H1 (cell line): ENCODE data around the gene ANO6. TPM values are rescaled to one million over a fixed set of nuclear protein-coding genes. Genes with fewer than 3 reads are reported as not detected.

Source experiments
- CTCF ChIA-PET: fragments of 300-600 bp; sonication (Branson Sonifier 250); formaldehyde crosslinking; loops from one replicate; lab custom pipeline; 2021; ENCODE audit not compliant: partially characterized antibody; lab: Charles Lee
- POLR2A ChIA-PET: fragments of 300-600 bp; sonication (Branson Sonifier 250); formaldehyde crosslinking; loops from one replicate; lab custom pipeline; 2021; ENCODE audit warnings: inconsistent platforms; ENCODE audit not compliant: partially characterized antibody; lab: Charles Lee
- DNase-seq, 2 experiments: peaks; one replicate each; pipeline versions ENCODE4 v3.0.0 to v3.0.0-alpha.2; 2010 to 2022; ENCODE audit warnings: low spot score in 2 of 2, low read depth in 1 of 2, mixed read lengths in 1 of 2
- FAIRE-seq: peaks from 2 replicates; lab custom pipeline; 2011; peaks lifted over from hg19 to GRCh38; lab: Jason Lieb, UNC
- H2AFZ ChIP-seq: 2 replicates; pipeline ENCODE4 v1.8.1; 2012; ENCODE audit warnings: low read length, inconsistent platforms
- H2AK5ac ChIP-seq: 2 replicates; pipeline ENCODE4 v1.6.1; 2013; ENCODE audit warnings: low read depth, low read length
- H2BK120ac ChIP-seq: replicated peaks from 2 replicates; pipeline ENCODE3; 2013; ENCODE audit warnings: low read depth, low read length, inconsistent platforms
- H2BK12ac ChIP-seq: 2 replicates; pipeline ENCODE4 v1.6.1; 2013; ENCODE audit warnings: low read depth, low read length
- H2BK15ac ChIP-seq: 2 replicates; pipeline ENCODE4 v1.6.1; 2013; ENCODE audit warnings: low read length
- H2BK20ac ChIP-seq: 2 replicates; pipeline ENCODE4 v1.6.1; 2013; ENCODE audit warnings: low read length
- H2BK5ac ChIP-seq: 2 replicates; pipeline ENCODE4 v1.6.1; 2013; ENCODE audit warnings: low read depth, low read length
- H3K14ac ChIP-seq: 2 replicates; pipeline ENCODE4 v1.6.1; 2013; ENCODE audit warnings: inconsistent platforms; ENCODE audit not compliant: insufficient read length
- H3K18ac ChIP-seq: 2 replicates; pipeline ENCODE4 v1.6.1; 2013; ENCODE audit warnings: low read length; ENCODE audit errors: extremely low read depth
- H3K23ac ChIP-seq: 2 replicates; pipeline ENCODE4 v1.6.1; 2013; ENCODE audit warnings: inconsistent platforms; ENCODE audit not compliant: insufficient read length
- H3K23me2 ChIP-seq: 2 replicates; pipeline ENCODE4 v1.6.1; 2013; ENCODE audit warnings: low read depth, low read length
- H3K27ac ChIP-seq: 2 replicates; pipeline ENCODE4 v1.6.1; 2011; ENCODE audit warnings: low read depth, low read length, inconsistent platforms
- H3K27me3 ChIP-seq, 4 experiments: replicated peaks in 1 of 4; 1 replicate in 1 of 4; 2 replicates in 3 of 4; pipeline versions ENCODE4 v1.6.1 to v1.8.1; 2011 to 2013; ENCODE audit warnings: low read length in 3 of 4, mild to moderate bottlenecking in 3 of 4, inconsistent platforms in 2 of 4, mixed read lengths in 2 of 4, moderate library complexity in 1 of 4; ENCODE audit not compliant: control insufficient read depth in 3 of 4, insufficient read depth in 3 of 4; ENCODE audit errors: extremely low read depth in 1 of 4
- H3K36me3 ChIP-seq, 4 experiments: 2 replicates each; pipeline versions ENCODE4 v1.6.1 to v1.8.1; 2011 to 2013; ENCODE audit warnings: mild to moderate bottlenecking in 4 of 4, low read length in 3 of 4, moderate library complexity in 2 of 4, control low read depth in 1 of 4, inconsistent platforms in 1 of 4; ENCODE audit not compliant: insufficient read depth in 4 of 4, control insufficient read depth in 2 of 4
- H3K4ac ChIP-seq: replicated peaks from 2 replicates; pipeline ENCODE3; 2013; ENCODE audit warnings: low read length, low read depth, mixed read lengths, inconsistent platforms; ENCODE audit not compliant: insufficient read length
- H3K4me1 ChIP-seq, 4 experiments: replicated peaks in 1 of 4; 1 replicate in 1 of 4; 2 replicates in 3 of 4; pipeline versions ENCODE4 v1.6.1 to v1.8.1; 2011 to 2013; ENCODE audit warnings: low read length in 3 of 4, inconsistent platforms in 2 of 4, mixed read lengths in 1 of 4; ENCODE audit not compliant: insufficient read depth in 4 of 4, control insufficient read depth in 3 of 4
- H3K4me2 ChIP-seq, 2 experiments: 2 replicates each; pipeline versions ENCODE4 v1.6.1 to v1.8.1; 2011 to 2013; ENCODE audit warnings: low read depth in 2 of 2, low read length in 2 of 2, control low read depth in 1 of 2, inconsistent platforms in 1 of 2, mild to moderate bottlenecking in 1 of 2; ENCODE audit not compliant: insufficient read depth in 1 of 2
- H3K4me3 ChIP-seq, 4 experiments: fragments of 200-600, 300-600 bp in 1 of 4; sonication (generic), shearing (Covaris generic), sonication (Bioruptor Twin) in 1 of 4; 2 replicates each; pipeline versions ENCODE4 v1.5.1 to v1.8.1; 2011 to 2016; ENCODE audit warnings: low read length in 4 of 4, low read depth in 3 of 4, control low read depth in 2 of 4, inconsistent platforms in 2 of 4, mild to moderate bottlenecking in 2 of 4, mixed read lengths in 1 of 4, moderate library complexity in 1 of 4; ENCODE audit not compliant: insufficient read depth in 2 of 4; ENCODE audit errors: extremely low read depth in 1 of 4
- H3K56ac ChIP-seq: replicated peaks from 2 replicates; pipeline ENCODE3; 2013; ENCODE audit warnings: low read depth, mild to moderate bottlenecking, mixed read lengths, low read length, inconsistent platforms; ENCODE audit not compliant: insufficient read length
- H3K79me1 ChIP-seq: 2 replicates; pipeline ENCODE4 v1.6.1; 2013; ENCODE audit warnings: low read depth, low read length, control low read depth
- H3K79me2 ChIP-seq, 2 experiments: 2 replicates each; pipeline versions ENCODE4 v1.6.1 to v1.8.1; 2012 to 2013; ENCODE audit warnings: low read length in 2 of 2, mild to moderate bottlenecking in 2 of 2, inconsistent platforms in 1 of 2; ENCODE audit not compliant: insufficient read depth in 2 of 2, control insufficient read depth in 1 of 2
- H3K9ac ChIP-seq, 4 experiments: replicated peaks in 1 of 4; 1 replicate in 1 of 4; 2 replicates in 3 of 4; pipeline versions ENCODE4 v1.6.1 to v1.8.1; 2011 to 2013; ENCODE audit warnings: low read depth in 3 of 4, low read length in 3 of 4, control low read depth in 2 of 4, mild to moderate bottlenecking in 2 of 4, moderate library complexity in 2 of 4, inconsistent platforms in 1 of 4; ENCODE audit errors: extremely low read depth in 1 of 4
- H3K9me3 ChIP-seq, 2 experiments: 2 replicates each; pipeline versions ENCODE4 v1.6.1 to v1.8.1; 2012 to 2013; ENCODE audit warnings: mild to moderate bottlenecking in 2 of 2, moderate library complexity in 2 of 2, control low read depth in 1 of 2, inconsistent platforms in 1 of 2, low read depth in 1 of 2, low read length in 1 of 2, mixed read lengths in 1 of 2; ENCODE audit not compliant: insufficient read depth in 2 of 2
- H4K20me1 ChIP-seq, 2 experiments: replicated peaks in 1 of 2; 2 replicates each; pipeline versions ENCODE3 to v1.8.1; 2011 to 2013; ENCODE audit warnings: inconsistent platforms in 2 of 2, low read length in 2 of 2, mild to moderate bottlenecking in 1 of 2; ENCODE audit not compliant: insufficient read depth in 2 of 2, control insufficient read depth in 1 of 2
- H4K5ac ChIP-seq: 2 replicates; pipeline ENCODE4 v1.6.1; 2013; ENCODE audit warnings: low read length, low read depth, mixed read lengths, inconsistent platforms; ENCODE audit not compliant: insufficient read length
- H4K8ac ChIP-seq: 2 replicates; pipeline ENCODE4 v1.8.0; 2013; ENCODE audit warnings: mild to moderate bottlenecking, moderate library complexity, low read length, inconsistent platforms; ENCODE audit not compliant: insufficient read depth; ENCODE audit errors: extremely low read depth
- H4K91ac ChIP-seq: replicated peaks from 2 replicates; pipeline ENCODE3; 2013; ENCODE audit warnings: low read length, mixed read lengths, inconsistent platforms; ENCODE audit not compliant: insufficient read length
- CBX5 ChIP-seq: fragments of 300-800, 300-1000 bp; sonication (generic); IDR thresholded peaks from 2 replicates; pipeline ENCODE4 v1.7.1; 2016; ENCODE audit warnings: antibody characterized with exemption, low read length, low read depth
- EZH2 ChIP-seq: fragments of 200-600 bp; sonication (generic); IDR thresholded peaks from 2 replicates; pipeline ENCODE4 v1.7.1; 2012; ENCODE audit warnings: low read depth, mild to moderate bottlenecking, moderate library complexity, low read length, inconsistent platforms; ENCODE audit not compliant: severe bottlenecking
- JUND ChIP-seq: IDR thresholded peaks from 2 replicates; pipeline ENCODE4 v1.6.1; 2011; ENCODE audit warnings: mild to moderate bottlenecking, improper control_type of control experiment, low read length
- NANOG ChIP-seq: IDR thresholded peaks from 2 replicates; pipeline ENCODE4 v1.6.1; 2011; ENCODE audit warnings: low read length, low read depth, mild to moderate bottlenecking, inconsistent platforms; ENCODE audit not compliant: insufficient read depth, poor library complexity, severe bottlenecking
- SIN3A ChIP-seq, 2 experiments: IDR thresholded peaks in 1 of 2; conservative IDR thresholded peaks in 1 of 2; 2 replicates each; pipeline ENCODE4 v1.6.1; 2011 to 2012; ENCODE audit warnings: low read length in 2 of 2, improper control_type of control experiment in 1 of 2, low read depth in 1 of 2, mild to moderate bottlenecking in 1 of 2
- SIX5 ChIP-seq: IDR thresholded peaks from 2 replicates; pipeline ENCODE4 v1.6.1; 2011; ENCODE audit warnings: mild to moderate bottlenecking, low read depth, low read length
- SP1 ChIP-seq: IDR thresholded peaks from 2 replicates; pipeline ENCODE4 v1.6.1; 2011; ENCODE audit warnings: low read depth, low read length
- SP2 ChIP-seq: IDR thresholded peaks from 2 replicates; pipeline ENCODE4 v1.6.1; 2012; ENCODE audit warnings: mild to moderate bottlenecking, low read length, inconsistent platforms
- SP4 ChIP-seq: IDR thresholded peaks from 2 replicates; pipeline ENCODE4 v1.6.1; 2012; ENCODE audit warnings: low read length, inconsistent platforms
- TAF1 ChIP-seq: IDR thresholded peaks from 2 replicates; pipeline ENCODE4 v1.6.1; 2011; ENCODE audit warnings: mild to moderate bottlenecking, low read depth, low read length
- TAF7 ChIP-seq: optimal IDR thresholded peaks from 2 replicates; pipeline ENCODE3; 2011; ENCODE audit warnings: low read depth, mild to moderate bottlenecking, inconsistent platforms, low read length, moderate library complexity, borderline replicate concordance
- WGBS, 2 experiments: shearing (Covaris generic) in 1 of 2; methylation state at CpG; one replicate each; pipeline versions ENCODE4 v1.1.6 to v1.1.7; 2013 to 2015; ENCODE audit warnings: low lambda C conversion rate in 2 of 2, mixed read lengths in 2 of 2, inconsistent platforms in 1 of 2, low coverage in 1 of 2, missing lambda C conversion rate in 1 of 2; ENCODE audit not compliant: insufficient replicate concordance in 2 of 2, insufficient coverage in 1 of 2, insufficient read length in 1 of 2; ENCODE audit errors: extremely low coverage in 1 of 2, missing lambda C conversion rate in 1 of 2; 5-methylcytosine and 5-hydroxymethylcytosine counted together
- polyA plus RNA-seq, 7 experiments: library from polyadenylated mRNA; depleted of rRNA in 3 of 7; stranded (reverse) in 5 of 7; unstranded in 2 of 7; fragments of >200 nt in 5 of 7; fragments of 200-250 nt in 2 of 7; gene quantifications; 1 replicate in 5 of 7; 2 replicates in 1 of 7; 4 replicates in 1 of 7; pipeline versions ENCODE4 v1.2.1 to v1.2.3, GENCODE V29; 2011 to 2013; ENCODE audit warnings: missing spikeins in 2 of 7, mixed read lengths in 2 of 7
- total RNA-seq: library from RNA; stranded (reverse); fragmentation: NEBNext Ultra II Directional; extraction: Animal tissue kit (Norgen Biotek cat#: 25700); gene quantifications from 2 replicates; pipeline ENCODE4 v1.2.1, GENCODE V29; 2021

Gene ANO6
- total and polyA plus RNA-seq, 2 of the 8 experiments (the other 6 are each of a cell fraction or from before 2014, with no cell fraction given) = 15.1 to 39.7 TPM

DNA sequence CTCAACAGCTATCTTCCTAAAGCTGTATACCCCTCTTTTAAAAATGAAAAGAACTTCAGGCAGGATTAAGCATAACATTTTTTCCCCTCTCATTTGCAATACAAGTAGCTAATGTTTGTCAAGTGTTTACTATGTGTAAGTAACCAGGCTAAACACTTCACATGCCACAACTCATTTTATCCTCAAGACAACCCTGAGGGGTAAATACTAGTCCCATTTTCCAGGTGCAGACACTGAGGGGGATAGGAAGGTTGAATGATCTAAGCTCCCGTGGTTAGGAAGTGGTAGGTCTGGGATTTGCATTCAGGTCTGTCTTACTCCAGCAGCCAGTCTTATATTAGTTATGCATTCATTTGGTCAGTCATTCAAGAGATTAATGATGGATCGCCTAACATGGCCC lies 70.7 kb downstream of the ANO6 start:
- Histone ChIP-seq H2BK15ac (no peak overlapping the region), H3K56ac (no peak overlapping the region), H4K8ac (no peak overlapping the region), H3K14ac (no peak overlapping the region), H3K4ac (no peak overlapping the region), H3K9ac (no peak overlapping the region), H2AFZ (no peak overlapping the region), H3K23ac (no peak overlapping the region), H3K27me3 (no peaks in the 10 kb centered on the region), H2BK12ac (no peak overlapping the region), H3K23me2 (no peaks in the 10 kb centered on the region), H3K79me1 (no peaks in the 10 kb centered on the region; the same call in 1 of the 2 replicates), H2BK5ac (no peak overlapping the region), H3K4me3 (no peak overlapping the region), H3K4me1 (peaks cover 2 to 9% (median 6%) of the 10 kb centered on the region in 4 experiments; a peak in 4 of 7 replicates), H4K5ac (no peak overlapping the region), H2BK120ac (no peak overlapping the region), H2AK5ac (no peak overlapping the region), H3K27ac (no peak overlapping the region), H2BK20ac (no peak overlapping the region), H4K20me1 (peaks cover 2 to 4% of the 10 kb centered on the region in 2 experiments), H3K79me2 (peaks cover 0 to 14% of the 10 kb centered on the region in 2 experiments; a peak in 1 of 4 replicates), H3K18ac (no peak overlapping the region), H3K4me2 (no peak overlapping the region), H4K91ac (no peak overlapping the region), H3K36me3 (no peaks in the 10 kb centered on the region; a peak in 1 of 8 replicates), H3K9me3 (no peaks in the 10 kb centered on the region)
- FAIRE-seq (no peak), DNase-seq (no peak)
- WGBS, 2 experiments = 86% methylated on average over 2 of the region's 2 CpGs; no CpG with 5 or more reads in 1 of the 2 experiments
- TF ChIP-seq SIX5 = no peak
- TF ChIP-seq EZH2 = no peak
- TF ChIP-seq SP1 = no peak
- no peak for TF ChIP-seq CBX5
- TF ChIP-seq NANOG = no peak
- no peak for TF ChIP-seq SIN3A (conservative IDR thresholded peaks at IDR 0.05 in 1 of 2, IDR thresholded peaks at IDR 0.05 in 1 of 2; ENCODE audit: low read depth in 1 of 2, low read length in 2 of 2)
- no peak for TF ChIP-seq JUND
- no peak for TF ChIP-seq SP4
- TF ChIP-seq SP2 = no peak
- TF ChIP-seq TAF7 = no peak
- TF ChIP-seq TAF1 = no peak
- POLR2A ChIA-PET = interaction anchor here (0.6 kb wide), 1 partner anchor 128 kb away, joined by 3 read pairs; no protein-coding TSS in a partner anchor
- CTCF ChIA-PET = interaction anchor here (0.6 to 2.5 kb wide), 7 partner anchors 12 to 177 kb away, joined by 3 to 11 read pairs (median 4); no protein-coding TSS in a partner anchor
